ENCODE data around the gene ZFP91. TPM values are rescaled to one million over a fixed set of nuclear protein-coding genes. Genes with fewer than 3 reads are reported as not detected.

Gene ZFP91
- total RNA-seq, 1 experiment from 2014 or later = 86.2 TPM

- Mint-ChIP-seq H3K27me3 (ENCODE audit: insufficient read depth, unreplicated experiment) (no peaks in the 10 kb centered on the region), H3K27ac (ENCODE audit: low read depth, unreplicated experiment) (peak overlapping the region; percentile 23), H3K9me3 (ENCODE audit: unreplicated experiment) (no peaks in the 10 kb centered on the region), H3K36me3 (ENCODE audit: insufficient read depth, unreplicated experiment) (peaks cover 87% of the 10 kb centered on the region), H3K4me3 (ENCODE audit: unreplicated experiment) (no peak overlapping the region), H3K4me1 (ENCODE audit: insufficient read depth, unreplicated experiment) (peaks cover 29% of the 10 kb centered on the region)
- no peak for TF ChIP-seq CTCF (IDR thresholded peaks at IDR 0.05; ENCODE audit: unreplicated experiment)
- no peak for DNase-seq (ENCODE audit: unreplicated experiment)
- POLR2A ChIA-PET = interaction anchor here (2.2 kb wide), 1 partner anchor 10 kb away, joined by 6 read pairs; no protein-coding TSS in a partner anchor
- BruUV-seq (replicated peaks) = no TSS peak
- intact Hi-C loops (cut with micrococcal nuclease) = no loop called here
- CTCF ChIA-PET = interaction anchor here (0.6 to 1.6 kb wide), 8 partner anchors 8 to 861 kb away, joined by 3 to 5 read pairs (median 3); no protein-coding TSS in a partner anchor
These were observed 39.2 kb downstream of the ZFP91 start for GRCh38 chr11:58617976-58618557.

- H3K4me3 Mint-ChIP-seq (ENCODE audit: unreplicated experiment) = no peak overlapping the region
- no peak for DNase-seq (ENCODE audit: unreplicated experiment)
- CTCF ChIA-PET = interaction anchor here (0.5 to 1.3 kb wide), 5 partner anchors 16 to 514 kb away, joined by 3 to 5 read pairs (median 4); no protein-coding TSS in a partner anchor
These were observed 42.9 kb downstream of the ZFP91 start for GRCh38 chr11:58621586-58622262.

GRCh38 chr11:58622344-58622743, 43.5 kb downstream of the ZFP91 start, which contains the start of gene CNTF:
TSS of gene CNTF (plus strand) at chr11:58622665. CDS start at chr11:58622753, 88 bp downstream.
- Mint-ChIP-seq H3K4me3 (ENCODE audit: unreplicated experiment) (no peak within 1 kb of the TSS), H3K9me3 (ENCODE audit: unreplicated experiment) (no peaks in the 10 kb centered on the region), H3K27ac (ENCODE audit: low read depth, unreplicated experiment) (peak within 1 kb of the TSS; percentile 54), H3K4me1 (ENCODE audit: insufficient read depth, unreplicated experiment) (peaks cover 30% of the 10 kb centered on the region), H3K36me3 (ENCODE audit: insufficient read depth, unreplicated experiment) (peaks cover 61% of the 10 kb centered on the region), H3K27me3 (ENCODE audit: insufficient read depth, unreplicated experiment) (no peaks in the 10 kb centered on the region)
- CTCF ChIA-PET = interaction anchor here (1.0 to 1.3 kb wide), 3 partner anchors 40 to 514 kb away, joined by 4 to 5 read pairs (median 4); no protein-coding TSS in a partner anchor
- no TSS peak for BruUV-seq (replicated peaks)
- intact Hi-C loops (cut with micrococcal nuclease) = no loop called here
- POLR2A ChIA-PET = no interaction called here
- no peak for TF ChIP-seq CTCF (IDR thresholded peaks at IDR 0.05; ENCODE audit: unreplicated experiment)
- DNase-seq (ENCODE audit: unreplicated experiment) = no peak

More at GRCh38 chr11:58621586-58622262, 42.9 kb downstream of the ZFP91 start:
- TF ChIP-seq CTCF (IDR thresholded peaks at IDR 0.05; ENCODE audit: unreplicated experiment) = no peak
- BruUV-seq (replicated peaks) = no TSS peak
- no peaks in the 10 kb centered on the region for H3K9me3 Mint-ChIP-seq (ENCODE audit: unreplicated experiment)
- POLR2A ChIA-PET = no interaction called here
- H3K27me3 Mint-ChIP-seq (ENCODE audit: insufficient read depth, unreplicated experiment) = no peaks in the 10 kb centered on the region
- H3K36me3 Mint-ChIP-seq (ENCODE audit: insufficient read depth, unreplicated experiment) = peaks cover 68% of the 10 kb centered on the region
- peak overlapping the region; percentile 54 for H3K27ac Mint-ChIP-seq (ENCODE audit: low read depth, unreplicated experiment)
- peaks cover 28% of the 10 kb centered on the region for H3K4me1 Mint-ChIP-seq (ENCODE audit: insufficient read depth, unreplicated experiment)
- intact Hi-C loops (cut with micrococcal nuclease) = no loop called here

- DNase-seq (ENCODE audit: unreplicated experiment) = no peak
- intact Hi-C loops (cut with micrococcal nuclease) = no loop called here
- TF ChIP-seq CTCF (IDR thresholded peaks at IDR 0.05; ENCODE audit: unreplicated experiment) = no peak
- BruUV-seq (replicated peaks) = no TSS peak
- H3K36me3 Mint-ChIP-seq (ENCODE audit: insufficient read depth, unreplicated experiment) = peaks cover 42% of the 10 kb centered on the region
- ChIA-PET POLR2A (interaction anchor here (0.5 to 7.1 kb wide), 3 partner anchors 15 to 1294 kb away, joined by 3 to 89 read pairs (median 4); partner anchors contain the start of gene LPXN), CTCF (interaction anchor here (0.5 to 1.8 kb wide), 3 partner anchors 21 to 1098 kb away, joined by 3 to 9 read pairs (median 3); no protein-coding TSS in a partner anchor)
- H3K9me3 Mint-ChIP-seq (ENCODE audit: unreplicated experiment) = no peaks in the 10 kb centered on the region
- no peaks in the 10 kb centered on the region for H3K27me3 Mint-ChIP-seq (ENCODE audit: insufficient read depth, unreplicated experiment)
- H3K27ac Mint-ChIP-seq (ENCODE audit: low read depth, unreplicated experiment) = peak overlapping the region; percentile 7
- H3K4me1 Mint-ChIP-seq (ENCODE audit: insufficient read depth, unreplicated experiment) = peaks cover 31% of the 10 kb centered on the region
- H3K4me3 Mint-ChIP-seq (ENCODE audit: unreplicated experiment) = no peak overlapping the region
These were observed 46.2 kb downstream of the ZFP91 start for GRCh38 chr11:58625086-58625485.
